ENCODE data around the gene RB1. TPM values are rescaled to one million over a fixed set of nuclear protein-coding genes. Genes with fewer than 3 reads are reported as not detected.

Gene RB1
- polyA plus RNA-seq, 1 donor from 2014 or later = 29.5 TPM

DNA sequence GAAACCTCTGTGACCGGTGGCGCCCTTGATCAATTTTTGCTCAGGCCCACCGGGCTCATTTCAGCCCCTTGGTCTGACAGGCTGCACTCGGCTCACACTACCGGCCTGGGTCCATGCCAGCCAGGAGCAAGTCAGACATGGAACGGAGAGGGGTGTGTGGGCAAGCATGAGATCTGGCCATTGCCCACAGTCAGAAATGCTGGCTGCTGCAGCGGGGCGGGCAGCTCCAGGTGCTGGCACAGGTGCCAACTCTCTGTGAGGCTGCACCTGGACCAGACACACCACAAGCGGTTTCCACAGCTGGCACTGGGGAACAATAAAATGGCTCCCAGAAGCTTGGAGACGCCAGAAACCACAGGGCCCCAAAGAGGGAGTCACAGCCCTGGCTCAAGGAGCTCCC, 153.0 kb downstream of the RB1 start:
- no peaks in the 10 kb centered on the region for H3K27me3 ChIP-seq (ENCODE audit: insufficient read depth, low read depth, low read length)
- no peak overlapping the region for H2AFZ ChIP-seq (ENCODE audit: low read depth, low read length)
- H3K79me2 ChIP-seq (replicated peaks; ENCODE audit: insufficient read depth, low read length) = no peaks in the 10 kb centered on the region
- no peaks in the 10 kb centered on the region for H3K36me3 ChIP-seq (ENCODE audit: insufficient read depth, low read length)
- no peaks in the 10 kb centered on the region for H4K20me1 ChIP-seq (ENCODE audit: insufficient read depth)
- no peak overlapping the region for H3K27ac ChIP-seq (ENCODE audit: low read length)
- no peaks in the 10 kb centered on the region for H3F3A ChIP-seq (ENCODE audit: insufficient read depth, low read length, poor library complexity, severe bottlenecking)
- TF ChIP-seq RAD21 (conservative IDR thresholded peaks at IDR 0.05) (no peak), MXI1 (conservative IDR thresholded peaks at IDR 0.05; ENCODE audit: poor library complexity, severe bottlenecking) (no peak), SMC3 (conservative IDR thresholded peaks at IDR 0.05; ENCODE audit: poor library complexity) (no peak), POLR2AphosphoS5 (IDR thresholded peaks at IDR 0.05) (no peak), EZH2 (IDR thresholded peaks at IDR 0.05; ENCODE audit: borderline replicate concordance, insufficient read depth, low read length, poor library complexity, severe bottlenecking) (no peak), EP300 (conservative IDR thresholded peaks at IDR 0.05; ENCODE audit: poor library complexity, severe bottlenecking) (no peak), TAF1 (IDR thresholded peaks at IDR 0.05; ENCODE audit: low read depth) (no peak)
- TF ChIP-seq, protein P1, sequence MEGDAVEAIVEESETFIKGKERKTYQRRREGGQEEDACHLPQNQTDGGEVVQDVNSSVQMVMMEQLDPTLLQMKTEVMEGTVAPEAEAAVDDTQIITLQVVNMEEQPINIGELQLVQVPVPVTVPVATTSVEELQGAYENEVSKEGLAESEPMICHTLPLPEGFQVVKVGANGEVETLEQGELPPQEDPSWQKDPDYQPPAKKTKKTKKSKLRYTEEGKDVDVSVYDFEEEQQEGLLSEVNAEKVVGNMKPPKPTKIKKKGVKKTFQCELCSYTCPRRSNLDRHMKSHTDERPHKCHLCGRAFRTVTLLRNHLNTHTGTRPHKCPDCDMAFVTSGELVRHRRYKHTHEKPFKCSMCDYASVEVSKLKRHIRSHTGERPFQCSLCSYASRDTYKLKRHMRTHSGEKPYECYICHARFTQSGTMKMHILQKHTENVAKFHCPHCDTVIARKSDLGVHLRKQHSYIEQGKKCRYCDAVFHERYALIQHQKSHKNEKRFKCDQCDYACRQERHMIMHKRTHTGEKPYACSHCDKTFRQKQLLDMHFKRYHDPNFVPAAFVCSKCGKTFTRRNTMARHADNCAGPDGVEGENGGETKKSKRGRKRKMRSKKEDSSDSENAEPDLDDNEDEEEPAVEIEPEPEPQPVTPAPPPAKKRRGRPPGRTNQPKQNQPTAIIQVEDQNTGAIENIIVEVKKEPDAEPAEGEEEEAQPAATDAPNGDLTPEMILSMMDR (IDR thresholded peaks at IDR 0.05; ENCODE audit: poor library complexity, severe bottlenecking) = no peak
- TF ChIP-seq, protein P2, sequence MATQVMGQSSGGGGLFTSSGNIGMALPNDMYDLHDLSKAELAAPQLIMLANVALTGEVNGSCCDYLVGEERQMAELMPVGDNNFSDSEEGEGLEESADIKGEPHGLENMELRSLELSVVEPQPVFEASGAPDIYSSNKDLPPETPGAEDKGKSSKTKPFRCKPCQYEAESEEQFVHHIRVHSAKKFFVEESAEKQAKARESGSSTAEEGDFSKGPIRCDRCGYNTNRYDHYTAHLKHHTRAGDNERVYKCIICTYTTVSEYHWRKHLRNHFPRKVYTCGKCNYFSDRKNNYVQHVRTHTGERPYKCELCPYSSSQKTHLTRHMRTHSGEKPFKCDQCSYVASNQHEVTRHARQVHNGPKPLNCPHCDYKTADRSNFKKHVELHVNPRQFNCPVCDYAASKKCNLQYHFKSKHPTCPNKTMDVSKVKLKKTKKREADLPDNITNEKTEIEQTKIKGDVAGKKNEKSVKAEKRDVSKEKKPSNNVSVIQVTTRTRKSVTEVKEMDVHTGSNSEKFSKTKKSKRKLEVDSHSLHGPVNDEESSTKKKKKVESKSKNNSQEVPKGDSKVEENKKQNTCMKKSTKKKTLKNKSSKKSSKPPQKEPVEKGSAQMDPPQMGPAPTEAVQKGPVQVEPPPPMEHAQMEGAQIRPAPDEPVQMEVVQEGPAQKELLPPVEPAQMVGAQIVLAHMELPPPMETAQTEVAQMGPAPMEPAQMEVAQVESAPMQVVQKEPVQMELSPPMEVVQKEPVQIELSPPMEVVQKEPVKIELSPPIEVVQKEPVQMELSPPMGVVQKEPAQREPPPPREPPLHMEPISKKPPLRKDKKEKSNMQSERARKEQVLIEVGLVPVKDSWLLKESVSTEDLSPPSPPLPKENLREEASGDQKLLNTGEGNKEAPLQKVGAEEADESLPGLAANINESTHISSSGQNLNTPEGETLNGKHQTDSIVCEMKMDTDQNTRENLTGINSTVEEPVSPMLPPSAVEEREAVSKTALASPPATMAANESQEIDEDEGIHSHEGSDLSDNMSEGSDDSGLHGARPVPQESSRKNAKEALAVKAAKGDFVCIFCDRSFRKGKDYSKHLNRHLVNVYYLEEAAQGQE (IDR thresholded peaks at IDR 0.05; ENCODE audit: borderline replicate concordance) = no peak
- H3K4me3 ChIP-seq (ENCODE audit: low read length) = no peak overlapping the region
- no peak overlapping the region for H3K4me2 ChIP-seq (ENCODE audit: low read length)
- no peak overlapping the region for H3K9ac ChIP-seq (ENCODE audit: low read length)
- no peaks in the 10 kb centered on the region for H3K9me2 ChIP-seq (ENCODE audit: insufficient read depth, low read length)
- no peaks in the 10 kb centered on the region for H3K9me3 ChIP-seq (ENCODE audit: low read length)

DNA sequence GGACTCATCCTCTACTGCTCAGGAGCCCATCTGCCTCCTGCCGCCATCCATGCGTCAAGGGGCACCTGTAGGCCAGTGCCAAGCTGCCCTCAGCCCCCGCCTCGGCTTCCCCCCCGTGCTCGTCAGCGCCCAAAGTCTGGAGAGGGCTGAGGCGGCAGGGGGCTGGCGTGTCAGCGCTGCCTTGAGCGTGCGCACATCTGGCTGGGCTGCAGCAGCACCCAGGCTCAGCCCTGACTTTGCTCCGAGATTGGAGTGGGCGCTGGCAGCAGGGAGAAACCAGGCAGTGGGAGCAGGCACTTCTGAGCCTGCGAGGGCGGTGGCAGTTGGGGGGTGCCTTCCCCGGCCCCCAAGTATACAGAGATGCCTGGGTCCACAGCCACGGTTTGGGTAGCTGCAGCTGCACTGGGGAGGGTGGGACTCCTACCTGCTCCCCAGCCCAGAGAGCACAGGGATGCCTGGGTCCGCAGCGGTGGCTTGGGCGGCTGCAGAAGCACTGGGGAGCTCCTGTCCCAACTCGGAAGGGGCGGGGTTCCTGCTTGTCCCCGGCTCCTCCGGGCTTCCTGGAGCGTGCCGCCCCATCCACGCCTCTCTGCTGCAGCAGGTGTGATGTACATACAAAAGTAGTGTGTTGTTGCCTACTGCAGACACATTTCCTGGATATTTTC, 154.2 kb downstream of the RB1 start:
- Histone ChIP-seq H3K4me3 (ENCODE audit: low read length) (no peak overlapping the region), H3K9me3 (ENCODE audit: low read length) (no peaks in the 10 kb centered on the region), H2AFZ (ENCODE audit: low read depth, low read length) (no peak overlapping the region), H3K27me3 (ENCODE audit: insufficient read depth, low read depth, low read length) (no peaks in the 10 kb centered on the region), H3K9ac (ENCODE audit: low read length) (no peak overlapping the region), H3F3A (ENCODE audit: insufficient read depth, low read length, poor library complexity, severe bottlenecking) (no peaks in the 10 kb centered on the region), H3K9me2 (ENCODE audit: insufficient read depth, low read length) (no peaks in the 10 kb centered on the region), H3K79me2 (replicated peaks; ENCODE audit: insufficient read depth, low read length) (no peaks in the 10 kb centered on the region), H3K4me2 (ENCODE audit: low read length) (no peak overlapping the region), H3K27ac (ENCODE audit: low read length) (no peak overlapping the region), H3K36me3 (ENCODE audit: insufficient read depth, low read length) (no peaks in the 10 kb centered on the region), H4K20me1 (ENCODE audit: insufficient read depth) (no peaks in the 10 kb centered on the region)
- TF ChIP-seq POLR2AphosphoS5 (IDR thresholded peaks at IDR 0.05) (no peak), MXI1 (conservative IDR thresholded peaks at IDR 0.05; ENCODE audit: poor library complexity, severe bottlenecking) (no peak), TAF1 (IDR thresholded peaks at IDR 0.05; ENCODE audit: low read depth) (no peak), EP300 (conservative IDR thresholded peaks at IDR 0.05; ENCODE audit: poor library complexity, severe bottlenecking) (no peak), SMC3 (conservative IDR thresholded peaks at IDR 0.05; ENCODE audit: poor library complexity) (no peak), RAD21 (conservative IDR thresholded peaks at IDR 0.05) (no peak), EZH2 (IDR thresholded peaks at IDR 0.05; ENCODE audit: borderline replicate concordance, insufficient read depth, low read length, poor library complexity, severe bottlenecking) (no peak)
- TF ChIP-seq, protein P1 (IDR thresholded peaks at IDR 0.05; ENCODE audit: poor library complexity, severe bottlenecking) = no peak
- TF ChIP-seq, protein P2 (IDR thresholded peaks at IDR 0.05; ENCODE audit: borderline replicate concordance) = no peak

All from neural cell (in vitro differentiated cells).